SH-SY5Y (cell line): Measurements from ENCODE around the gene ANKRD37.

Experiments used
- GATA2 ChIP-seq: IDR thresholded peaks from 2 replicates; pipeline ENCODE4 v1.6.1; 2011; ENCODE audit warnings: mild to moderate bottlenecking, low read depth, low read length
- GATA3 ChIP-seq: IDR thresholded peaks from 2 replicates; pipeline ENCODE4 v1.6.1; 2011; ENCODE audit warnings: low read depth, mild to moderate bottlenecking, low read length, moderate library complexity

DNA sequence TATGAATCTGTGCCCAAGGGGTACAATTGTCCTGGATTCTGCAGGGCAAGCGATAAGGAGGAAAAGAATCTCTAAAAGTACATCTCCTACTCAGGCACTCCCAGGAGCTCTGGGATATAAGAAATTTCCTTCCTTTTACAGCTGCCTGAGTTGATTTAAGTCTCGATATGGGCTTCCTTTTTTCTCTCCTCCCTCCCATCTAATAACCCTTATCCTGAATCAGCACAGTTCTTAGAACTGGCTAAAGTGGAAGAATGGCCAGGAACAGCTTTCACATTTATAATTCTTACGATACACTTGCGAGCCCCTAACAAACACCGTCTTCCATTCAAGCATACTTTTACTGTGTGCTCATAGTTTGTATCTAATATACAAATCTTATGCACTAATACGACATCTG, 22.1 kb upstream of the ANKRD37 start:
- no peak for TF ChIP-seq GATA3
- TF ChIP-seq GATA2, result no peak
